HG03196 (cell line): ENCODE data around the gene CLEC2B.
"Not testable (repeated sequence)": the region's sequence is repeated elsewhere in the genome, so short reads cannot be mapped to it uniquely, and the experiment has no call there.

Source experiments
- ATAC-seq: cut with Tn5 transposase; IDR thresholded peaks from one replicate; pipeline ENCODE4 v1.9.1; 2021; ENCODE audit not compliant: unreplicated experiment

The CLEC2B gene

GRCh38 chr12:9869307-9870161 is at the start of gene CLEC2B:
TSS of gene CLEC2B (minus strand) at chr12:9869354.
- no peak for ATAC-seq

GRCh38 chr12:9911708-9912107 is 42.6 kb upstream of the CLEC2B start:
- ATAC-seq = no peak

- no peak for ATAC-seq
These were observed 41.7 kb upstream of the CLEC2B start for GRCh38 chr12:9910716-9911421.

GRCh38 chr12:9909724-9910123 is 40.6 kb upstream of the CLEC2B start:
- ATAC-seq = no peak

DNA sequence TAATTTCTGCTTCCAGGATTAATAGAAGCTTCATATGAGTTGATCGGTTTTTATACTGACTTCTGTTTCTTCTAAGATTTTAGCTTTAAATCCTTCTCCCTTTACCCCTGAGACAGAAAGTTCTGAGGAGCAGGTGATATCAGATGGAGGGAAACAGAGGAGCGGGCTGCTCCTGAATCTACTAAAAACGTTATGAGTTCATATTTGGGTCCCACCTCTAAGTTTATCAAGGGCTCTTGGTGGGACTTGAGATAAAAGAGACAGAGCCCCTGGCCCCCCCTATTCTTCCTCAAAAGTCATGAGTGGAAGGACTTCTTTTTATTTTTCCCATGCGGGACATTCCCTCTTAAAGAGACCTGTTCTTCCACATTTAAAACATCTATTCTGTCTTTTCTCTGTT is 39.2 kb upstream of the CLEC2B start:
- no peak for ATAC-seq

- ATAC-seq = no peak
These were observed 38.6 kb upstream of the CLEC2B start for GRCh38 chr12:9907769-9908168.

DNA sequence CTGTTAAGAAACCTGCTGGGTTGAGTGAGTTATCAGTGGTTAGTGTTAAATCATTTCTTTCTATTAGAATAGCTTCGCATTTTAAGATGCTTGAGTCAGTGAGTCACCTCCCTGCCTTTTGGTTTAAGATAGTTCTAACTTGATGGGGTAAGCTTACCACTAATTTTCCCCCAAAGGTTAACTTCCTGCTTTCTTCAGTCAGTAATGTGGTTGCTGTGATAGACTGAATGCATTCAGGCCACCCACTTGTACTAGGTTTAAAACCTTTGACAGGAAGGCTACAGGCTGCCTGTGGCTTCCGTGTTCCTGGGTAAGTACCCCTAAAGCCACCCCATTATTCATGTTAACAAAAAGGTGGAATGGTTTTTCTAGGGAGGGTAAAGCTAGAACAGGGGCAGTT is 37.7 kb upstream of the CLEC2B start:
- no peak for ATAC-seq

DNA sequence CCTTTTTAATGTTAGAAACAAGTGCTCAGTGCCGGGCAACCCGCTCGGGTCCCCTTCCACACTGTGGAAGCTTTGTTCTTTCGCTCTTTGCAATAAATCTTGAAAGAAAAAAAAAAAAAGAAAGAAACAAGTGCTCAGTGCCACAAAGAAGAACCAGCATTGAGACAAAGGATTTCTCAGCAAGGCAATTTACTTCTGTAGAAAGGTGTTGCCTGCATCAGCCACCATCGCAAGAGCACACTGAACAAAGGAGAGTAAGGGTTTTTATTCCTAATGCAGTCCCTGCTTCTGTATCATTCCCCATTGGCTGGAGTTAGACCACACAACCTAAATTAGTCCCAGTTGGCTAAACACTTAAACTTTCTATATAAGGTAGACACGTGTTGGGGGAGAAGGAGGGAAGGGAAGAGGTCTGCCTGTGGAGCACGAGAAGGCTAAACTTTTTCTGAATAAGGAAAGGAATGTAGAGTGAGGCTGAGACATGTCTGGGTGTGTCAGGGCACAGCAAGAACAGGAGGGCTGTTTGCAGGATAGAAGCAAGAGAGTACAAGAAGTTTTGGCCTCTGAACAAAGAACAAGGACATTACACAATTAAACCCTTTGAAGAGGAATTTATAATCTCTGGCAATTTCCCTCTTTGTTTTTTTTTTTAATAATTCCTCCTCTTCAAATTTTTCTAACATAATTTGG is 33.5 kb upstream of the CLEC2B start:
- ATAC-seq = no peak

DNA sequence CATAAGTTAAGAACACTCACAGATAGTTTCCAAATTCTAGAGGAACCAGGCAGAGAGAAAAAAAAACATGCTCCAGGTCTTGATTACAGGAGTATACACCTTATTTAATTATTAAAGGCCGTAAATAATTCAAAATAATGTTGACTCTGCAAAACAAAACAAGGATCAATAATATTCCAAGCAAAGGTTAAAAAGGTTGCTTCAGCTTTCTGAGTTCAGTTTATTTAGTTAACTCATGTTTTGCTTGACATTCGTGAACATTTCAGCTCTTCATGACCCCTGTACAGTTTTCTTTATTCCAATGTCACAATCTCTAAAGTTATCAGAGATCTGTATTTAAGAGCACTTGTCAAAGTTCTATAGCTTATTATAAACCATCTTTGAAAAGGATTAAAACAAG is 31.8 kb upstream of the CLEC2B start:
- no peak for ATAC-seq

DNA sequence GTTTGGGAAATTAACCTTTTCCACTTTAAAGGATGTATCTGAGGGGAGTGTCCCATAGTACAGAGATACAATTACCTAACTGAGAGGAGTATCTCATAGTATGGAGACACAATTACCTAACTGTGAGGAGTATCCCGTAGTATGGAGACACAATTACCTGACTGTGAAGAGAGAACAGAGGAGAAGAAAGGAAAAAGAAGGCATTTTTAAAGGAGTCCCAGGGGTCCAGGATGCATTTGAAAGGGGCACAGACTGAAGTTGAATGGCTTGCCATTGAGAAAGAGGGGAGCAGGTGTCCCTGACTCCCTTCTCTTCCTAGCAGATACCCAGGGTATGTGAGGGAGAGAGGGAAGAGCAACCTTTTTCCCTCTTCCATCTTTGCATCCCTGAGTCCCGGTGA is 30.1 kb upstream of the CLEC2B start:
- no peak for ATAC-seq

- no peak for ATAC-seq
These were observed 28.4 kb upstream of the CLEC2B start for GRCh38 chr12:9897535-9897934.

- ATAC-seq = no peak
These were observed 26.2 kb upstream of the CLEC2B start for GRCh38 chr12:9895215-9895971.

DNA sequence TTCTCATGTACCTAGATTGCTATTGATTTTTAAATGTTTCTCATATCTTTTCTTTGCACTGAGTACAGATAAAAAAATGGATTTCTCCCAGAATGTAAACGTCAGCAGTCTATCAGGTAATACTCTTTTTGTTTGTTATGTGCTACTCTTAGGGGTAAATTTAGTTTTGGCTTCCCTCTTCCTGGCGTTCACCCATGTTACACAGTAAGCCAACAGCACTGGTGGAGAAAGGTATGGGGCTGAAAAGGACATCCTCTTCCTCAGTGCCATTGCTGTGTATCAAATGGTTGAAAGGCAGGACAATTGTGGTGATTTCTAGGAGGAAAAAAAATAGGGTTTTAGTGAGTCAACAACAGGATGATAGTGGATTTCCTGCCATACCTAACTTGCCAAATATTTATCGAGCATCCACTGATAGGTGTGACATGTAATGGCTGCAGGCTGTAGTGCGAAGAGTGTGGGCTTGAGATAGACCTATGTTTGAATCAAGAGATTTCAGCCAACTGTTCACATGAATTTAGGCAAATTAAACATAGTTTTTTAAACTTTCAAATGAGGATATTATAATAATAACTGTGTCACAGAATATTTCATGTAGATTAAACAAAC is 19.6 kb upstream of the CLEC2B start:
- no peak for ATAC-seq

GRCh38 chr12:9883175-9883574 is 14.0 kb upstream of the CLEC2B start:
- ATAC-seq = no peak

DNA sequence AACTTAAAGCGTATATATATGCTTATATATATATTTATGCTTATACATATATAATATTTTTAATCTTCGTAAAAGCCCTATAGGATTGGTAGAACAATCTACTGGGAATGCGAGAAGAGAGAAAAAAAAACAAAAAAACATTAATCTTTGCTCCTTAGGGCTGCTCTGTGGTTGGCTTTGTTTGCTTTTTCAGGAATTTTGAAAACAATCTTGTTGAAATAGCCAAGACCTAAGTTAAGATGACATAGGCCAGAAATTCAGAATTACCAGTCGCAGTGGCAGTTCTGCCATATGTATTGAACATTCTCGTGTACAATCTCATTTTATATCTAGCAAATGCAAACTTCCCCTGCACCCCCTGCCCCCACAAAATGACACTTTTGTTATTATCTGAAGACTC is 12.8 kb upstream of the CLEC2B start:
- ATAC-seq = no peak

- ATAC-seq = no peak
These were observed 12.1 kb upstream of the CLEC2B start, which contains the start of gene KLRF2 for GRCh38 chr12:9881246-9881645. TSS of gene KLRF2 (plus strand) at chr12:9881489. CDS start at chr12:9881596, 107 bp downstream.

DNA sequence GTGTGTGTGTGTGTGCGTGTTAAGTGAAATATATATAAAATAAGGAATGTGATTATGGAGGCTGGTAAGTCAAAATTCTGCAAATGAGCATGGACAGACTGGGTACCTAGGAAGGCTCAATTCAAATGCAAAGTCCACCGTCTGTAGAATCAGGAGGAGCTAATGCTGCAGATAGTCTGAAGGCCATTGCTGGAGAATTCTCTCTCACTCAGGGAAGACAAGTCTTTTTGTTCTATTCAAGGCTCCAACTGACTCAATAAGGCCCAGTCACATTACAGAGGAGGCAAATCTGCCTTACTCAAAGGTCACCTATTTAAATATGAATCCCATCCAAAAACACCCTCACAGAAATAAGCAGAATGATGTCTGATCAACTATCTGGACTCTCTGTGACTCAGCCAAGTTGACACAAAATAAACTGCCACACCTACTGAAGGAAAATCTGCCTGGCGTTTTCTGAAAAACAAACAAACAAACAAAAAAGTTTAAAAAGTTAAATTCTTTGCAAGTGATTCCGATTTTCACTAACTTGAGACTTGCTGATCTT is 11.5 kb upstream of the CLEC2B start:
- no peak for ATAC-seq

DNA sequence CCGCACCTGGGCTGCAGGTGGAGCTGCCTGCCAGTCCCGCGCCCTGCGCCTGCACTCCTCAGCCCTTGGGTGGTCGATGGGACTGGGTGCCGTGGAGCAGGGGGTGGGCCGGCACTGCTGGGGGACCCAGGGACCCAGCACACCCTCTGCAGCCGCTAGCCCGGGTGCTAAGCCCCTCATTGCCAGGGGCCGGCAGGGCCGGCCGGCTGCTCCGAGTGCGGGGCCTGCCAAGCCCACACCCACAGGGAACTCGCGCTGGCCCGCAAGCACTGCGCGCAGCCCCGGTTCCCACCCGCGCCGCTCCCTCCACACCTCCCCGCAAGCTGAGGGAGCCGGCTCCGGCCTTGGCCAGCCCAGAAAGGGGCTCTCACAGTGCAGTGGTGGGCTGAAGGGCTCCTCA is 7.0 kb upstream of the CLEC2B start:
- ATAC-seq = not testable (repeated sequence)

DNA sequence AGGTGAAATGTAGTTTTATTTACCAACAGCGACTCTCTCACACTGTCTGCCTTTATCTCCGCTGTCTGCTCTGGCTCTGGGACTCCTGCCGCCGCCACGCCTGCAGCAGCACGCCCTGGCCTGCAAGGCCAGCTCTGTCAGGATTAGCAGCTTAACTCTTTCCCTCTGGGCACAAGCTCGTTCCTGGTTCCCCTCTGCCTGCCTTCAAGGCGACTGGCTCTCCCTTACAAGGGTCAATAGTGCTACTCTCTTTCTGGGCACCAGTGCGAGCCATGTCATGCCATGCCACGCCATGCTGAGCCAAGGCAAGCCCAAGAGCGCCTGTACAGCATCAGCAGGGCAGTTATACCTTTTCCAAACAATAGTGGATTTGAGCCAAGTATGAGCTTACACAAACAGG is 3.6 kb upstream of the CLEC2B start:
- no peak for ATAC-seq

DNA sequence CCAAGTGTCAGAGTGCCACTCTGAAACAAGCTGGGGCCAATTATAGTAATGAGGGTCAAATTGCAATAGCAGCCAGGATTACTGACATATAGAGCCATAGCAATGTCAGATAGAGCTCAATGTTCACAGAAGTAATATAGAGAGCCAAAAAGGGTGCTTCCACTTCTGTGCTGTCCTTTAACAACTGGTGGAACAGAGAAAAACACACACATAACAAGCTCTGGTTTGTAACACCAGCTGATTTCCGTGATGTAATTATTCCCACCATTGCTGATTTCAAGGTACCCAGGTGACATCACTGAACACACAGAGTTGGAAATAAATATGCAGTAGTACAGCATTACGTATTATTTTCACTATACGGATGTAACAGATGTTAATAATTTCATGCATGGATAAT is 3.0 kb upstream of the CLEC2B start:
- no peak for ATAC-seq
